Measurements from ENCODE around the gene KRTAP27-1.

DNA sequence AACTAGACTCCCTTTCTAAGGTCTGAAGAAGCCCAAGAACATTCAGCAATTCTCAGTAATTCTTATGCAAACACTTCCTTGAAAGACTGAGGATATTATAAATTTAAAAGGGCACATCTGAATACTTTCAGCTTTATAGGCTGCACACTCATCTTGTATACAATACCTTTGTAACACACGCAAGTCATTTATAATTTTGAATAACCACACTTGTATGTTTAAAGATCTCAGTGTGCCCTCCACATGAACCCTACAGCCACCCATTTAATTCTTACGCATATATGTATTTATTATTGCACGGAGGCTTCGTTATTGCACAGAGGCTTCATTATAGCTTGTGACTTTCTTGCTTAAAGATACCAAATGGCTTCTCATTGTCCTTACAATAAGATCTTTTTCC, 1.2 kb upstream of the KRTAP27-1 start:
- TF ChIP-seq, protein P1, sequence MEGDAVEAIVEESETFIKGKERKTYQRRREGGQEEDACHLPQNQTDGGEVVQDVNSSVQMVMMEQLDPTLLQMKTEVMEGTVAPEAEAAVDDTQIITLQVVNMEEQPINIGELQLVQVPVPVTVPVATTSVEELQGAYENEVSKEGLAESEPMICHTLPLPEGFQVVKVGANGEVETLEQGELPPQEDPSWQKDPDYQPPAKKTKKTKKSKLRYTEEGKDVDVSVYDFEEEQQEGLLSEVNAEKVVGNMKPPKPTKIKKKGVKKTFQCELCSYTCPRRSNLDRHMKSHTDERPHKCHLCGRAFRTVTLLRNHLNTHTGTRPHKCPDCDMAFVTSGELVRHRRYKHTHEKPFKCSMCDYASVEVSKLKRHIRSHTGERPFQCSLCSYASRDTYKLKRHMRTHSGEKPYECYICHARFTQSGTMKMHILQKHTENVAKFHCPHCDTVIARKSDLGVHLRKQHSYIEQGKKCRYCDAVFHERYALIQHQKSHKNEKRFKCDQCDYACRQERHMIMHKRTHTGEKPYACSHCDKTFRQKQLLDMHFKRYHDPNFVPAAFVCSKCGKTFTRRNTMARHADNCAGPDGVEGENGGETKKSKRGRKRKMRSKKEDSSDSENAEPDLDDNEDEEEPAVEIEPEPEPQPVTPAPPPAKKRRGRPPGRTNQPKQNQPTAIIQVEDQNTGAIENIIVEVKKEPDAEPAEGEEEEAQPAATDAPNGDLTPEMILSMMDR (IDR thresholded peaks at IDR 0.05): no peak
- TF ChIP-seq POLR2A (IDR thresholded peaks at IDR 0.05): no peak
